GM20431 (cell line): ENCODE data around the gene RHOJ.

Experiments
- in situ Hi-C: fragments of 300-500 bp; cut with MseI, MboI; formaldehyde crosslinking; loops from one replicate; pipeline ENCODE4 v1.15.0; 2020; ENCODE audit warnings: low sequenced_read_pairs; ENCODE audit not compliant: unreplicated experiment

RHOJ gene

DNA sequence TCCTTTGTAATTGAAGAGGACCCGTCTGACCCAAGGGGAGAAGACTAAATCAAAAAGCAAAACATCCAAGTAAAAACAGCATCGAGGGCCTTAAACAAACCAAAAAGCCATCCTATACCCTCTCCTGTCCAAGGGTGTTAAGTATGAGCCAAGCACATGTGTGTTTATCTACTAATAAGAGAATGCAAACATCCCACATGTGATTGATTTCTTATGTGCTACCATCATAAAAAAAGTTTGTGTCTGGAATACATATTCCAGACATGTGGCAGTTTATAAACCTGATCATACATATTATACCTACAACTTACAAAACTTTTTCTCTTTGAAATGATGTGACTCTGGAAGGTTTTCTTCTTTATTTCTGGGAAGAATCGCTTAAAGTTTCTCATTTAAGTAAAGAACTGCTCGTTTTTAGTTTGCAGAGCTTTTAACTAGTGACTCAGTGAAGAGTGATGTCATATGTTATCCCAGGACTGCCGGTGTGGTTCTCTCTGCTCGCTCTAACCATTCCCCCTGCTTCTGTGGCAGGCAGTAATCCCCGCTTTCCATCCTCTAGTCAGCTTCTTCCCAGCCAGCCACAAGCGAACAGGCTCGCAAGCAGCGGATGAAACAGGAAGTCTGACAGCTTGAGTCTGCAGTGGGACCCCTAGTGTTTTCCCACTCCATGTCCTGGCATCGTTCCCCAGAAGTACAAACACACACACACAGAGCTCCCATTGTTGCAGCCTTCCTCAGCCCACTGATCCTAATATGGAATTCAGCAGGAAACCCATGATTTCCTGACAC lies 431 bp upstream of the RHOJ start:
- in situ Hi-C loops = no loop called here

DNA sequence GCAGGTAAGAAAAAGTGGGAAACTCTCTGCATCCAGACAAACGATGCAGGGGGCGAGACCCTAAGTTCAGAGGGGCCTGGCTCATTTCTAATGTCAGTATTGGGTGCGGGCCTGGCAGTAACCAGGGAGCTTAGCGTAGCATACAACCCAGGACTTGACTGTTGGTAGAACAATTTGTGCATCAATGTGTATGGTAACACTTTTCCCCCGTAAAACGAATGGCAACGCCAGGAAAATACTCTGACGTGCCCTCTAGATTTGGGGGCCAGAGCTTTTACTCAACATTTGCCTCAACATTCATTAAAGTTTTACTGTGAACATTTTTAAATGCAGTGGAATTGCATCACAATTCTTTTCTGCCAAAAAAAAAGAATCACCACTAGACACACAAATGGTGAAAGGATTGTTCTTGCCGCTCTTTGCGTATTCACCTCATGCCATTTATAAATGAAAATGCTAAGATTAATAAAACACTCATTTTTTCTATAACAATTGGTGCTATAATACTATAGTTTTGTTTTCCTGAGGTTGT lies 867 bp downstream of the RHOJ start:
- in situ Hi-C loops = no loop called here

DNA sequence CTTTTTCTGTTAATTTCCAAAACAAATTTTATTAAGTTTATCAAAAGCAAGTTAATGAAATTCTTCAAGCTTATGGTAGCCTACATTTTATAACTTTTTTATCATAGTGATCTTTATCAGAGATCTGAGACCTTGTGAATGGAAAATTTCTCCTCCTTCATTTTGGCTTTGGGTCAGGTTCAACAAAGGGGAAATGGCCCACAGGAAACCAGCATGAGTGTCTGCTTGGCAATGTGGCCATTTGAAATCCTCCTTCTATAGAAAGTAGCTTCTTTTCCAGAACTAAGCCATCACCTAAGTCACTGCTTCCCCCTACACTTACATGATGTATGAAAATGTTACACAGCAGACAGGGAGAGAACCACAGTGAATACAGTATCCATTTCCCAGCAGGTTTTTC lies 1.6 kb downstream of the RHOJ start:
- in situ Hi-C loops = no loop called here

DNA sequence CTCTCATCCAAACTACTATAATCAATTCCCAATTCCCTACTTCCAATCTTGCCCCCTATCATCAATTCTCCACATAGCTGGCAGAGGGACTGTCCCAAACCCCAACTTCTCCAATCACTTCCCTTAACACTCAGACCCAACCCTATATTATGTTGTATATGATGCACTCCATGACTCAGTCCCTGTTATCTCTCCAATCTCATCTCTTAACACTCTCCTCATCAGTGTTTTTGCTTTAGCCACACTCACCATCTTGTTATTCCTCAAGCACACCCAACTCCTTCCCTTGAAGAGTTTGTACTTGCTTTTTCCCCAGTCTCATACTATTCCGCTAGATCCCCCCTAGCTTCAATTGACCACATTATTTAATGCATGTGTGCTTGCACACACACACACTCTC lies 4.9 kb downstream of the RHOJ start:
- in situ Hi-C loops = no loop called here

- in situ Hi-C loops = no loop called here
These were observed 6.6 kb downstream of the RHOJ start for GRCh38 chr14:63210812-63211211.

GRCh38 chr14:63212209-63212608 lies 8.0 kb downstream of the RHOJ start:
- in situ Hi-C loops = no loop called here

DNA sequence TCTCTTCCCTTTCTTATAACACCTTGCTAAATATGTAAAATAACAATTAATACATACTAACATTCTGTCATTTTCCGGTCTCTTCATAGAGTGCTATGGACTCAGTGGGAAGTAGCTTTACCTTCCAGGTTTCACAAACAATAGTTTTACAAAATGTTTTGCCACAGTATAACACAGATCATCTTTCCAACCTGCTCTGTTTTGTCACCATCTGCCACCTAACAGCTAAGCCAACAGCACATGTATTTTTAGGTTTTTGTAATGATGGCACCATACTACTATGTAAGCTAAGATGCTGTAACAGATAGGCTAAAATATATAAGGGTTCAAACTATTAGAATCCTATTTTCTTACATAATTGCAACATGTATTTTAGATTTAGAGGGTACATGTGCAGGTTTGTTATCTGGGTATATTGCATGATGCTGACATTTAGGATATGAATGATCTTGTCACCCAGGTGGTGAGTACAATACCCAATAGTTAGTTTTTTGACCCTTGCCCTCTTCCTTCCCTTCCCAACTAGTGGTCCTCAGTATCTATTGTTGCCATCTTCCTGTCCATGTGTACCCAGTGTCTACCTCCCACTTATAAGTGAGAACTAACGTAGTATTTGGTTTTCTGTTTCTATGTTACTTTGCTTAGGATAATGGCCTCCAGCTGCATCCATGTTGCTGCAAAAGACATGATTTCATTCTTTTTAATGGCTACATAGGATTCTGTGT lies 8.7 kb downstream of the RHOJ start:
- in situ Hi-C loops = no loop called here

- in situ Hi-C loops = no loop called here
These were observed 10.4 kb downstream of the RHOJ start for GRCh38 chr14:63214417-63215196.

DNA sequence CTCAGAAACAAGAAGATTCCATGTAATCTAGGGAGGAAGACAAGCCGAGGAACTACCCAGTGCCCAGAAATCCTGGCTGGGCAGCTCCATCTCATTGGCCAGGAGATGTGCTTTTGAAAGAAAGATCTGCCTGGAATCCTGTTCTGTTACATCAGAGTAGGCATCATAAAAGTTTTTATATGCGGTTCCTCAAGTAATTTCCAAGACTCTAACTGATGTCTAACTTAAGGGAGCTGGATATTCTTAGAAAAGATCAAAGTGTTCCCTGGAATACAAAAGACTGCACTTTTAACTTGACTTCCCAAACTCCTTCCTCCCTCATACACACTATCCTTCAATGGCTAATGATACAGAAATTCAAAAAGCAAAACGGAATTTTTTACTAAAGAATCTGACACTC lies 16.3 kb downstream of the RHOJ start:
- in situ Hi-C loops = no loop called here

GRCh38 chr14:63223596-63223995 lies 19.4 kb downstream of the RHOJ start:
- in situ Hi-C loops = no loop called here

- in situ Hi-C loops = no loop called here
These were observed 20.0 kb downstream of the RHOJ start for GRCh38 chr14:63224196-63224595.

- in situ Hi-C loops = no loop called here
These were observed 24.0 kb downstream of the RHOJ start for GRCh38 chr14:63228217-63228616.

DNA sequence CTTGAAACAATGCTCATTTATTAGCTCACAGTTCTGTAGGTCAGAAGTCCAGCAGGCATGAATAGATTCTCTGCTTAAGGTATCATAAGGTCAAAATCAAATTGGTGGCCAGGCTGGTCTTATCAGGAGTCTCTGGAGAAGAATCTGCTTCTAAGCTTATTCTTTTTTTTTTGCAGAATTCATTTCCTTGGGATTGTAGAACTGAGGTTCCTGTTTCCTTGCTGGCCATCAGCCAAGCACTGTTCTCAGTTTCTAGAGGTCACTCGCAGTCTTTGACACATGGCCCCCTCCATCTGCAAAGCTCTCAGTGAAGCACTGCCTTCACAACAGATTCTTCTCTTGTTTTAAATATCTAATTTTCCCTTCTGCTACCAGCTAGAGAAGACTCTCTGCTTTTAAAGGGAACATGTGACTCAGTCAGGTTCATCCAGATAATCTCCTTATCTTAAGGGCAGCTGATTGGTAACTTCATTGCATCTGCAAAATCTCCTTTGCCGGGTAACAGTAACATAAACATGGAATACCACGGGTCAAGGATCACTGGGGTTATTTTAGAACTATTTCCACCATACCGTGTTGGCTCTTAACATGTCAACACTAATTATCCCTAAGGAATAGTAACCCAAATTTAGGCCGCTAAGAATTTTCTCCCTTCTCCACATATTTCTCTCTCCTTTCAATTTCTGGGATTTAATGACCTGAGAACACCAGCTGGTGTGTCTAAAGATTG lies 25.3 kb downstream of the RHOJ start:
- in situ Hi-C loops = no loop called here

- in situ Hi-C loops = no loop called here
These were observed 27.5 kb downstream of the RHOJ start for GRCh38 chr14:63231766-63232165.

DNA sequence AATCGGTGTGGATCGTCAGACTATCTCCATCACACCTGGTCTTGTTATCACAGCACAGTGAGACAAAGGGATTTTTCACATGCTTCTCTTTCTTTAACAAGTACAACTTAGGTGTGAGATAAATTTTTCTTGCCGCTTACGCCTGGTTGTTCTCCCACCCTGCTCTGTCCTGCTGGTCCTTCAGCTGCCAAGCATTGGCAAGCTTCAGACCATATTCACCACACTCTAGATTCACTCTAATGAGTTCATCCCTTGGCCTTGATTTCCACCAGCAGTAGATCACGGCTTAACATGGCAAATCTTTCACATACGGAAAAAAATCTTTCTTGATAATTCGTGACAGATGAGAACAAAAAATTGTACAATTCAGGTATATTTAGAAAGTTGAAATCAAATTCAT lies 33.5 kb downstream of the RHOJ start:
- in situ Hi-C loops = no loop called here

GRCh38 chr14:63240221-63240620 lies 36.0 kb downstream of the RHOJ start:
- in situ Hi-C loops = no loop called here

DNA sequence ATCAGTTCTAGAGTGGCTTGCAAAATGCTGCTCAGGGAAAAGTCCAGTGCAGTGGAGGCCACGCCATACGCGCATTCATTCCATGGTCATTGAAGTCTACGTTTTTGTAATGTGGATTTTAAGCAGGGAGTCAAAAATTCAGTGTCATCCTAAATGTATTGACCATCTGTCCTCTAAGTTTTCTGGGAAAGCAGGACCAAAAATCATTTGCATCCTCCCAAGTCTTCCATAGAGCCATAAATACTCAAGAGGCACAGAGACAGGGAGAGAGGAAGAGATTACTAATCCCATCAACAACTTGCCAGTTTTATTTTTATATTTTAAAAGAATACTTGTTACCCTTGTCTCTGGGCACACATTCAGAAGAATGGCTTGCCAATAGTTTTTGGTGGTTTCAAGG lies 36.9 kb downstream of the RHOJ start:
- in situ Hi-C loops = no loop called here

- in situ Hi-C loops = no loop called here
These were observed 39.4 kb downstream of the RHOJ start for GRCh38 chr14:63243646-63244045.

GRCh38 chr14:63245893-63246292 lies 41.6 kb downstream of the RHOJ start:
- in situ Hi-C loops = no loop called here

DNA sequence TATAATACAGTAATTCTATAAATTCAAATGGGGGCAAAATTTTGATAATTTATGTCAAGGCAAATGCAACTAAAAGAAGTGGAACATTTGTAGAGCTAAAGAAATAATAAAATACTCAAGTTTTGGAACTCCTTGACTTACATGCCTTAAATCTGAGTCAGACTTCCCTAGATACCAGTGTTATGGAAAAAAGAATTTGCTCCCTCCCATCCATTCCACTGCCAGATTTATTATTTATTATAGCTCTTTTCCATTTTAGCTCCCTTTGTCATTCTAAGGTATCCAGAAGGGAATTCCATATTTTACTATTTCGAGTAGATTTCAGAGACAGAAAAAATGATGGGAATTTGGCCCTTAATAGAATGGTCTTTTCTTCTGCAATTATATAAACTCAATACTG lies 44.0 kb downstream of the RHOJ start:
- in situ Hi-C loops = no loop called here
